Measurements from ENCODE around the gene ZBTB12. TPM values are rescaled to one million over a fixed set of nuclear protein-coding genes. Genes with fewer than 3 reads are reported as not detected.

The ZBTB12 gene
- total and polyA plus RNA-seq, 10 of the 15 experiments (the other 5 are each of a cell fraction or from before 2014, with no cell fraction given), result 0.81 to 4.5 (median 1.7) TPM; not detected in 4

DNA sequence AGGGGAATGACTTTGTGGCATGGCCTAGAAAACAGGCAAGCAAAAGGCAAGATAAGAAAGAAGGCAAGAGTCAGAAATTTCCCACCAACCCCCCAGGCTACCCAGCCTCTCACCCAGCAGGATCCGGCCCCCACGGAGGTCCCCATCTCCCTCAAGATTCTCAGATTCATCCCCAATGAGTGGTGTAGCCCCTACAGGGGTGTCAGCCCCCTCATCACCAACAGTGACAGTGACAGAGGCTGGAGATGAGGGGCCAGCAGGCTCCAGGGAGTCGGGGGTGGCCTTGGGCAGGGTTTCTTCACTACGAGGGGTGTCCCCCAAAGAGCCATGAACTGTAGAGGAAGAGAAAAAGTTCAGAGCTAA is 5.4 kb downstream of the ZBTB12 start (continued):
- TF ChIP-seq, protein P1, sequence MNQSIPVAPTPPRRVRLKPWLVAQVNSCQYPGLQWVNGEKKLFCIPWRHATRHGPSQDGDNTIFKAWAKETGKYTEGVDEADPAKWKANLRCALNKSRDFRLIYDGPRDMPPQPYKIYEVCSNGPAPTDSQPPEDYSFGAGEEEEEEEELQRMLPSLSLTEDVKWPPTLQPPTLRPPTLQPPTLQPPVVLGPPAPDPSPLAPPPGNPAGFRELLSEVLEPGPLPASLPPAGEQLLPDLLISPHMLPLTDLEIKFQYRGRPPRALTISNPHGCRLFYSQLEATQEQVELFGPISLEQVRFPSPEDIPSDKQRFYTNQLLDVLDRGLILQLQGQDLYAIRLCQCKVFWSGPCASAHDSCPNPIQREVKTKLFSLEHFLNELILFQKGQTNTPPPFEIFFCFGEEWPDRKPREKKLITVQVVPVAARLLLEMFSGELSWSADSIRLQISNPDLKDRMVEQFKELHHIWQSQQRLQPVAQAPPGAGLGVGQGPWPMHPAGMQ (IDR thresholded peaks at IDR 0.05; ENCODE audit: borderline replicate concordance), result no peak
- TF ChIP-seq, protein P2, sequence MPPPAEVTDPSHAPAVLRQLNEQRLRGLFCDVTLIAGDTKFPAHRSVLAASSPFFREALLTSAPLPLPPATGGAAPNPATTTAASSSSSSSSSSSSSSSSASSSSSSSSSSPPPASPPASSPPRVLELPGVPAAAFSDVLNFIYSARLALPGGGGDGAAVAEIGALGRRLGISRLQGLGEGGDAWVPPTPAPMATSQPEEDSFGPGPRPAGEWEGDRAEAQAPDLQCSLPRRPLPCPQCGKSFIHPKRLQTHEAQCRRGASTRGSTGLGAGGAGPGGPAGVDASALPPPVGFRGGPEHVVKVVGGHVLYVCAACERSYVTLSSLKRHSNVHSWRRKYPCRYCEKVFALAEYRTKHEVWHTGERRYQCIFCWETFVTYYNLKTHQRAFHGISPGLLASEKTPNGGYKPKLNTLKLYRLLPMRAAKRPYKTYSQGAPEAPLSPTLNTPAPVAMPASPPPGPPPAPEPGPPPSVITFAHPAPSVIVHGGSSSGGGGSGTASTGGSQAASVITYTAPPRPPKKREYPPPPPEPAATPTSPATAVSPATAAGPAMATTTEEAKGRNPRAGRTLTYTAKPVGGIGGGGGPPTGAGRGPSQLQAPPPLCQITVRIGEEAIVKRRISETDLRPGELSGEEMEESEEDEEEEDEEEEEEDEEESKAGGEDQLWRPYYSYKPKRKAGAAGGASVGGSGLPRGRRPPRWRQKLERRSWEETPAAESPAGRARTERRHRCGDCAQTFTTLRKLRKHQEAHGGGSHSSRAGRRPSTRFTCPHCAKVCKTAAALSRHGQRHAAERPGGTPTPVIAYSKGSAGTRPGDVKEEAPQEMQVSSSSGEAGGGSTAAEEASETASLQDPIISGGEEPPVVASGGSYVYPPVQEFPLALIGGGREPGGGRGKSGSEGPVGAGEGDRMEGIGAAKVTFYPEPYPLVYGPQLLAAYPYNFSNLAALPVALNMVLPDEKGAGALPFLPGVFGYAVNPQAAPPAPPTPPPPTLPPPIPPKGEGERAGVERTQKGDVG (CRISPR knock-in tag; IDR thresholded peaks at IDR 0.05), result no peak
- no peak for TF ChIP-seq SPI1 (IDR thresholded peaks at IDR 0.05; ENCODE audit: borderline replicate concordance, insufficient read depth, low read depth, low read length)
- no peak for TF ChIP-seq TAF1 (IDR thresholded peaks at IDR 0.05; ENCODE audit: borderline replicate concordance, low read depth, low read length)

DNA sequence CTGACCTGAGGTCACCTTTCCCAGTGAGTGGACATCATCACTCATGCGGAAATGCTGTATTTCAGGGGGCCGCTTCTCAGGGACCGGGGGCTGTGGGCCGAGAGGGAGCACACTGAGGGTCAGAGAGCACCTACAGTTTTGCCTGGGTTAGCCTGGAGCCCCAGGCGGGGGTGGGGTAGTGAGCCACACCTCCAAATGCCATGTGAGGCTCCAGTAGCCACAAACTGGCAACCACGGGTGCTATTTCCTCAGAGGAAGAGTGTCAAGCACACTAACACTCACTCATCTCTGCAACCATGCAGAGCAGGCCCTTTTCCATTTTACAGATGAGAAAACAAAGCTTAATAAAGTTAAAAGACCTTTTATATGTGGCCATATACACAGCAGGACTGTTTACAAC is 9.1 kb downstream of the ZBTB12 start:
- in situ Hi-C loops (cut with MboI), result no loop called here
- no peak for FAIRE-seq
- RAD21 ChIA-PET (ENCODE audit: unreplicated experiment), result no interaction called here
- no peak for TF ChIP-seq KLF5 (IDR thresholded peaks at IDR 0.05; ENCODE audit: partially characterized antibody)
- no peak for TF ChIP-seq RAD51 (IDR thresholded peaks at IDR 0.05)
- no peak for TF ChIP-seq POLR2AphosphoS5 (IDR thresholded peaks at IDR 0.05; ENCODE audit: low read length)
- no peak for TF ChIP-seq YY1 (IDR thresholded peaks at IDR 0.05; ENCODE audit: low read depth, low read length)
- no peak for TF ChIP-seq NBN (IDR thresholded peaks at IDR 0.05)
- TF ChIP-seq, protein P3, sequence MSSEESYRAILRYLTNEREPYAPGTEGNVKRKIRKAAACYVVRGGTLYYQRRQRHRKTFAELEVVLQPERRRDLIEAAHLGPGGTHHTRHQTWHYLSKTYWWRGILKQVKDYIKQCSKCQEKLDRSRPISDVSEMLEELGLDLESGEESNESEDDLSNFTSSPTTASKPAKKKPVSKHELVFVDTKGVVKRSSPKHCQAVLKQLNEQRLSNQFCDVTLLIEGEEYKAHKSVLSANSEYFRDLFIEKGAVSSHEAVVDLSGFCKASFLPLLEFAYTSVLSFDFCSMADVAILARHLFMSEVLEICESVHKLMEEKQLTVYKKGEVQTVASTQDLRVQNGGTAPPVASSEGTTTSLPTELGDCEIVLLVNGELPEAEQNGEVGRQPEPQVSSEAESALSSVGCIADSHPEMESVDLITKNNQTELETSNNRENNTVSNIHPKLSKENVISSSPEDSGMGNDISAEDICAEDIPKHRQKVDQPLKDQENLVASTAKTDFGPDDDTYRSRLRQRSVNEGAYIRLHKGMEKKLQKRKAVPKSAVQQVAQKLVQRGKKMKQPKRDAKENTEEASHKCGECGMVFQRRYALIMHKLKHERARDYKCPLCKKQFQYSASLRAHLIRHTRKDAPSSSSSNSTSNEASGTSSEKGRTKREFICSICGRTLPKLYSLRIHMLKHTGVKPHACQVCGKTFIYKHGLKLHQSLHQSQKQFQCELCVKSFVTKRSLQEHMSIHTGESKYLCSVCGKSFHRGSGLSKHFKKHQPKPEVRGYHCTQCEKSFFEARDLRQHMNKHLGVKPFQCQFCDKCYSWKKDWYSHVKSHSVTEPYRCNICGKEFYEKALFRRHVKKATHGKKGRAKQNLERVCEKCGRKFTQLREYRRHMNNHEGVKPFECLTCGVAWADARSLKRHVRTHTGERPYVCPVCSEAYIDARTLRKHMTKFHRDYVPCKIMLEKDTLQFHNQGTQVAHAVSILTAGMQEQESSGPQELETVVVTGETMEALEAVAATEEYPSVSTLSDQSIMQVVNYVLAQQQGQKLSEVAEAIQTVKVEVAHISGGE (CRISPR knock-in tag; IDR thresholded peaks at IDR 0.05), result no peak
- TF ChIP-seq SRF (IDR thresholded peaks at IDR 0.05; ENCODE audit: low read depth in 2 of 2, low read length in 2 of 2), result no peak
- TF ChIP-seq MYB (IDR thresholded peaks at IDR 0.05; ENCODE audit: borderline replicate concordance, low read depth, low read length), result no peak

More for the DNA sequence above, 9.1 kb downstream of the ZBTB12 start:
- no peak overlapping the region for H3K4me3 ChIP-seq
- ATAC-seq (no peak), DNase-seq (ENCODE audit: low read depth, low spot score) (no peak)
- H3K9me3 ChIP-seq (replicated peaks; ENCODE audit: control insufficient read depth, insufficient read depth, low read length), result no peaks in the 10 kb centered on the region
- no peak overlapping the region for H3K9ac ChIP-seq (ENCODE audit: control insufficient read depth, insufficient read depth, low read length)
- POLR2A ChIA-PET, result no interaction called here
- no TSS peak for BruUV-seq (replicated peaks)
- CTCF ChIA-PET, result no interaction called here
- H3K27me3 ChIP-seq (replicated peaks in 1 of 2; ENCODE audit: control insufficient read depth in 2 of 2, insufficient read depth in 2 of 2, low read length in 1 of 2), result no peaks in the 10 kb centered on the region
- intact Hi-C loops (cut with micrococcal nuclease; ENCODE audit: unreplicated experiment), result no loop called here
- peaks cover 7% of the 10 kb centered on the region for H3K4me1 ChIP-seq (ENCODE audit: control insufficient read depth, insufficient read depth, low read length)
- H4K20me1 ChIP-seq (ENCODE audit: control insufficient read depth, insufficient read depth), result no peaks in the 10 kb centered on the region
- H2AFZ ChIP-seq (ENCODE audit: control insufficient read depth, low read depth, low read length), result no peak overlapping the region
- SMC1A ChIA-PET (ENCODE audit: uncharacterized antibody, unreplicated experiment), result interaction anchor here (0.8 to 0.9 kb wide), 2 partner anchors 27 to 57 kb away, joined by 4 to 6 read pairs; no protein-coding TSS in a partner anchor
- peaks cover 4% of the 10 kb centered on the region for H3K79me2 ChIP-seq (ENCODE audit: control insufficient read depth, insufficient read depth, low read length)
- H3K36me3 ChIP-seq (ENCODE audit: control insufficient read depth in 2 of 2, insufficient read depth in 2 of 2, low read length in 1 of 2), result peaks cover 12 to 14% of the 10 kb centered on the region in 2 experiments
- 76% methylated on average over 6 of the region's 6 CpGs for WGBS (ENCODE audit: insufficient coverage, insufficient replicate concordance, low lambda C conversion rate, missing lambda C conversion rate)
- no peak overlapping the region for H3K4me2 ChIP-seq (ENCODE audit: control insufficient read depth, insufficient read depth)
- H3K27ac ChIP-seq (ENCODE audit: control insufficient read depth, insufficient read depth), result no peak overlapping the region

Measured in GM12878 (cell line).